Naive B cell (primary cell): Measurements from ENCODE around the gene RNASE8. TPM values are rescaled to one million over a fixed set of nuclear protein-coding genes. Genes with fewer than 3 reads are reported as not detected.

Experiments
- ATAC-seq, 2 donors: fragments of 150-1000 bp; cut with Tn5 transposase; 2 replicates each; pipeline ENCODE4 v1.10.0; 2021; ENCODE audit warnings: low read depth in 2 of 2, mild to moderate bottlenecking in 2 of 2, moderate library complexity in 2 of 2
- DNase-seq: peaks from one replicate; pipeline ENCODE4 v3.0.0; 2022
- H3K27ac Mint-ChIP-seq, 6 donors: one replicate each; pipeline ENCODE4 v1.8.0; 2020 to 2022; ENCODE audit warnings: mild to moderate bottlenecking in 6 of 6, mixed read lengths in 6 of 6, moderate library complexity in 5 of 6, inconsistent platforms in 2 of 6
- H3K27me3 Mint-ChIP-seq, 3 donors: one replicate each; pipeline ENCODE4 v1.8.0; 2021 to 2022; ENCODE audit warnings: mixed read lengths in 3 of 3, mild to moderate bottlenecking in 1 of 3
- H3K36me3 Mint-ChIP-seq, 2 donors: one replicate each; pipeline ENCODE4 v1.8.0; 2020 to 2022; ENCODE audit warnings: mixed read lengths in 2 of 2, inconsistent platforms in 1 of 2, mild to moderate bottlenecking in 1 of 2
- H3K4me1 Mint-ChIP-seq, 3 donors: one replicate each; pipeline ENCODE4 v1.8.0; 2020 to 2022; ENCODE audit warnings: mixed read lengths in 3 of 3, inconsistent platforms in 1 of 3, mild to moderate bottlenecking in 1 of 3, moderate library complexity in 1 of 3
- H3K4me3 Mint-ChIP-seq, 8 donors: one replicate each; pipeline ENCODE4 v1.8.0; 2020 to 2022; ENCODE audit warnings: mild to moderate bottlenecking in 8 of 8, mixed read lengths in 8 of 8, moderate library complexity in 8 of 8, inconsistent platforms in 2 of 8
- H3K9me3 Mint-ChIP-seq, 7 donors: one replicate each; pipeline ENCODE4 v1.8.0; 2020 to 2022; ENCODE audit warnings: mixed read lengths in 7 of 7, mild to moderate bottlenecking in 5 of 7, inconsistent platforms in 2 of 7, moderate library complexity in 1 of 7
- polyA plus RNA-seq, 6 donors: library from polyadenylated mRNA; unstranded; fragments of 300-500 nt; fragmentation: Illumina TruSeq; gene quantifications; one replicate each; pipeline ENCODE4 v1.2.3, GENCODE V29; 2021; ENCODE audit warnings: low read depth in 6 of 6

Gene RNASE8
- polyA plus RNA-seq, 6 donors from 2014 or later = not detected

DNA sequence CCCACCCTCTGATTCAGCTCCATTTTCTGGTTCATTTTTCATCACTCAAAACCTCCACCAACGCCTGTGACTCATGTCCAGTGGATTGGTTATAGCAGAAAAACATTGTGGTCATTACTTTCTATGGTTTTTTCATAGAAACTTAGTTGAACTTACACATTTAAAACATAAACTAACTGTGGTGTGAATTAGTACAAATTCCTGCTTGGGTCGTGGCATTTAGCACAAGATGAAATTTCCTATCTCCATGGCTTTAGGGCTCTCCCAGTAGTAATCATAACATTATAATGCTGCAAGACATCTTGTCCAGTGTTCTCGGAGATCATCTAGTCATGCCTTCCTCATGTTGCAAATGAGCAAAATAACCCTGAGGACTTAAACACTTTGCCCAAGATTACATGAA lies 8.3 kb upstream of the RNASE8 start:
- H3K4me3 Mint-ChIP-seq = no peak overlapping the region
- ATAC-seq (no peak), DNase-seq (no peak)
- H3K27me3 Mint-ChIP-seq = peaks cover 21 to 26% (median 25%) of the 10 kb centered on the region in 3 donors
- no peaks in the 10 kb centered on the region for H3K4me1 Mint-ChIP-seq
- no peaks in the 10 kb centered on the region for H3K9me3 Mint-ChIP-seq
- H3K36me3 Mint-ChIP-seq = no peaks in the 10 kb centered on the region
- no peak overlapping the region for H3K27ac Mint-ChIP-seq

DNA sequence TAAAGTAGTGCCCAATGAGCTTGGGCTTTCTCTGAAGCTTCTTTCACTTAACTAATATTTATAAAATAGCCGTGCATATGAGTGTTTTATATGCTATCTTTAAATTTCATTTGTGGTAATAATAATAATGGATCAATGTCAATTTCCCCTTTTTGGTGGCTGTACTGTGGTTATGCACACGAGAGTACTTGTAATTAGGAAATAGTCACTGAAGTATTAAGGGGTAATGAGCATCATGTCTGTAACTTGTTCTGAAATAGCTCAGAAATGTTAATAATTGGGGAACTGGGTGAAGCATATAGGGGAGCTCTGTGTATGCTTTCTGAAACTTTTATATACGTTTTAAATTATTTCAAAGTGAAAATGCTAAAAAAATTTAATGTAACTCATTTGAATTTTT lies 7.0 kb upstream of the RNASE8 start:
- no peak for DNase-seq
- Mint-ChIP-seq H3K36me3 (no peaks in the 10 kb centered on the region), H3K27ac (no peak overlapping the region), H3K9me3 (no peaks in the 10 kb centered on the region), H3K4me3 (no peak overlapping the region), H3K27me3 (peaks cover 10 to 14% (median 13%) of the 10 kb centered on the region in 3 donors), H3K4me1 (no peaks in the 10 kb centered on the region)
- no peak for ATAC-seq

DNA sequence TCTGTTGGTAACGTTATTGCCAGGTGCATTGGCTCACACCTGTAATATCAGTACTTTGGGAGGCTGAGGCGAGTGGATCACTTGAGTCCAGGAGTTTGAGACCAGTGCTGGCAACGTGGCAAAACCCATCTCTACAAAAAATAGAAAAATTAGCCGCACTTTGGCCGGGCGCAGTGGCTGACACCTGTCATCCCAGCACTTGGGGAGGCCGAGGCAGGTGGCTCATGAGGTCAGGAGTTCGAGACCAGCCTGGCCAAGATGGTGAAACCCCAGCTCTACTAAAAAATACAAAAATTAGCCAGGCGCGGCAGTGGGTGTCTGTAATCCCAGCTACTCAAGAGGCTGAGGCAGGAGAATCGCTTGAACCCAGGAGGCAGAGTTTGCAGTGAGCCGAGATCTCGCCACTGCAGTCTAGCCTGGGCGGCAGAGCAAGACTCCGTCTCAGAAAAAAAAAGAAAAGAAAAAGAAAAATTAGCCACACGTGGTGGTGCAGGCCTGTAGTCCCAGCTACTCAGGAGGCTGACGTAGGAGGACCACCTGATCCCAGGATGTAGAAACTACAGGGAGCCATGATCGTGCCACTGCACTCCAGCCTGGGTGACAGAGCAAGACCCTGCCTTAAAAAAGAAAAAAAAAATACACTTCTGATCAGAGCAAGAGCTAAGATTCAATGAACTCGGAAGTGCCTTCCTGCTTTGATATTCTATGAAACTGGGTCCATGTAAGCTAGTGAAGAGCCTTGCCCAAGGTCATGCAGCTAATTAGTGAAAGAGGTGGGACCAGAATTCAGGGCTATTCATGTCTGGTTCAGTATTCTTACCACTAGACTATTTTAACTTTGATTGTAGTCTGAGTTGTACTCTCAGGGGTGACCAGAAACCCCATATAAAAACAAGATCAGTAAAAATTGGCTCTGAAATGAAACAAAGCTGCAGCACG lies 4.2 kb upstream of the RNASE8 start:
- Mint-ChIP-seq H3K27ac (peak overlapping the region in 1 of 6 donors; percentile 7), H3K4me1 (no peaks in the 10 kb centered on the region), H3K27me3 (peaks cover 8 to 13% (median 12%) of the 10 kb centered on the region in 3 donors)

DNA sequence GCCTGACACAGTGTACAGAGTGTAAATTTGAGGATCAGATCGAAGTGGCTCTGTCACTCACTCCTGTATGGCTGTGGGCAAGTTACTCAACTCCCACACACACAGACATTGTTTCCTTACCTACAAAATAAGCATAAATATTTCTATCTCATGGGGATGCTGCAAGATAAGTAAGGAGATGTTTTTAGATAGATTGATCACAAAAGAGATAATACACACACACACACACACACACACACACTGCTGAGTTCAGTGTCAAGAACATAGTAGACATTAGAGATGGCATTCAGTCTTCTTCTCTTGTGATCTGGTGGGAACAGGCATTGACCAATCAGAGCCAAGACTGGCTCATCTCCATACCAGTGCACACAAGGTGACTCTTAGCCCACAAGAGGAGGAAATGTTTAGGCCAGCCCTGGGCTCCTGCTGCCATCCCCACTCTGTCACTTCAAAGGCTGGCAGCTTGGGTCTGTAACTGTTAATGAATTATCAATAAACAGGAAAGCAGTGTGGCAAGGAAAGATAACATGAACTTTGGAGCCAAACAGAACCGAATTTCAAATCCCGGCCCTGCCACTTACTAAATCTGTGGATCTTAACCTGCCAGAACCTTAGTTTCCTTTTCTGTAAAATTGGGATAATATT lies 3.4 kb upstream of the RNASE8 start:
- Mint-ChIP-seq H3K4me1 (no peaks in the 10 kb centered on the region), H3K27ac (peak overlapping the region in 1 of 6 donors; percentile 7), H3K9me3 (no peaks in the 10 kb centered on the region), H3K36me3 (no peaks in the 10 kb centered on the region), H3K4me3 (no peak overlapping the region), H3K27me3 (peaks cover 8 to 14% (median 10%) of the 10 kb centered on the region in 3 donors)
- no peak for DNase-seq
- ATAC-seq = no peak

More for the DNA sequence above, 4.2 kb upstream of the RNASE8 start:
- no peak for ATAC-seq
- Mint-ChIP-seq H3K9me3 (no peaks in the 10 kb centered on the region), H3K36me3 (no peaks in the 10 kb centered on the region), H3K4me3 (no peak overlapping the region)
- DNase-seq = no peak

DNA sequence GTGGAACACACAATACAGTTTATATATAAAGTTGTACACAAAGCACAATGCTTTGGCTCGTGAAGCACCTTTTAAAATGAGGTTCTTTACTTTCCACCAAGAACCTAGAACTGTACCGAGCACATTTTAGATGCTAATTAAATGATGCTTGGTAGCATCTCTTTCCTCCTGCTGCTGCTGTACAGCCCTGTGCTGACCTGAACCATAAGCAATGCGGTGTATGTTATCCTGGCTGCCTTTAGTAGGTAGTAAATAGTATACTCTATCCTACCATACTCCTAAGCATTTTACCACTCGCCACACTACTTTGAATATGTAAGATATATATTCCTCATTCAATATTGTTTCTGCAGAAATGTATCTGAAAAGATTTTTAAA lies 2.9 kb upstream of the RNASE8 start:
- Mint-ChIP-seq H3K4me3 (no peak overlapping the region), H3K9me3 (no peaks in the 10 kb centered on the region), H3K4me1 (no peaks in the 10 kb centered on the region), H3K27ac (no peak overlapping the region), H3K27me3 (peaks cover 11 to 18% (median 13%) of the 10 kb centered on the region in 3 donors), H3K36me3 (no peaks in the 10 kb centered on the region)
- DNase-seq (no peak), ATAC-seq (no peak)

DNA sequence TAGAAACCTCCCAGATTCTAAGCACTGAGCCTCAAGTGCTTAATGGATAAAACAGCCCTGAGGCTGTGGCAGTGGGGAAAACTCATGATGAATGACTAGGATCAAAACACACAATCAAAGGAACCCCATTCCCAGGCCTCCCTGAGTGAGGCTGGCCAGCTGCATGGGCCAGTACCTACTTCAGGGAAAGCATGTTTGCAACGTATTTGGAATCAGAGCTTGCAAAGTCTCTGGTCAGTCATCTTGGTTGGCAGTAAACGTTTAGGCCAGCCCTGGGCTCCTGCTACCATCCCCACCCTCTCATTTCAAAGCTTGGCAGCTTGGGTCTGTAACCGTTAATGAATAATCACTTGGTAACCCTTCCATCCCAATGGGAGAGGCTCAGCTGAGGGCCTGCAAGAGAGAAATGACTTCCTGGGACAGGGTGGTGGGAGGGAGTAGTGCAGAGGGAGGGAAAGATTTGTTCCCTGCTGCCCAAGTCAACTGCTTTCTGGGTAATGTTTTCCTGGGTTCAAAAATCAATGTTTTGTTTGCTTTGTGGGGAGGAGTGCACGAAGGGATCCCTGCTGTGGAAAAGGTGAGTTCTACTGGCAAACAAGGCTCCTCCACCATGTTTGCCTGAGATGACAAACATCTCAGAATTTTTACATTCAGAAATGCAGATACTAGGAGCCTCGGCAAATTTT lies 2.0 kb upstream of the RNASE8 start:
- no peaks in the 10 kb centered on the region for H3K9me3 Mint-ChIP-seq
- H3K36me3 Mint-ChIP-seq = no peaks in the 10 kb centered on the region
- ATAC-seq (no peak), DNase-seq (no peak)
- no peak overlapping the region for H3K27ac Mint-ChIP-seq
- peaks cover 13 to 26% (median 21%) of the 10 kb centered on the region in 3 donors for H3K27me3 Mint-ChIP-seq
- no peaks in the 10 kb centered on the region for H3K4me1 Mint-ChIP-seq
- no peak overlapping the region for H3K4me3 Mint-ChIP-seq

DNA sequence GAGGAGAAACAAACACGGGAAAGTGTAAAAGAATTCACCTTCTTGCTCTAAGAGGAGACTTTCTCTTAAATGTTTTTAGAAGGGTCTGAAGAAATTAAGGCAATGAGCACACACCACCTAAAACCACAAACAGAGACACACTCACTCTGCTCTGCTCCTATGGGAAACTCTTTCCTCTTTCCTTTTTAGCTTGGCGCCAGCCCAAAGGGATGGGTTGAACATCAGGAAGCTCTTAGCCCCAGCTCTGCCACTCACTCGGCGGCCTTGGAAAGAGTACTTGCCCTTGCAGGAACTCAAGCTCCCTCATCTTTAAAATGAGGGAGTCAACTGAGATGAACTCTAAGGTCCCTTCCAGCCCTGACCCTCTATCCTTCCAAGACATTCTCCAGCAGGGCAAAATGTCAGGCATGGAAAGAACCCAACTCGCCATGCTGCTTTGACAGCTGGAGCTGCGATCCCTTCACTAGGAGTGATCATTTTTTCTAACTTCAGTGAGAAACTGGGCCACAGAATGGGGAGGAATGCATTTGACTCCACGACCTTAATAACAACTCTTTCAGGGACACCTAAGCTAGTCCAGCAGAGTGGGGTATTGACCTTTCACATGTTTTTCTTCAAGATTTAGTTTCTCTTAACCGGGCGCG lies 980 bp upstream of the RNASE8 start:
- peaks cover 14 to 34% (median 28%) of the 10 kb centered on the region in 3 donors for H3K27me3 Mint-ChIP-seq
- H3K27ac Mint-ChIP-seq = no peak overlapping the region
- no peaks in the 10 kb centered on the region for H3K36me3 Mint-ChIP-seq
- no peak for DNase-seq
- H3K9me3 Mint-ChIP-seq = no peaks in the 10 kb centered on the region
- no peak overlapping the region for H3K4me3 Mint-ChIP-seq
- ATAC-seq = no peak
- H3K4me1 Mint-ChIP-seq = no peaks in the 10 kb centered on the region

DNA sequence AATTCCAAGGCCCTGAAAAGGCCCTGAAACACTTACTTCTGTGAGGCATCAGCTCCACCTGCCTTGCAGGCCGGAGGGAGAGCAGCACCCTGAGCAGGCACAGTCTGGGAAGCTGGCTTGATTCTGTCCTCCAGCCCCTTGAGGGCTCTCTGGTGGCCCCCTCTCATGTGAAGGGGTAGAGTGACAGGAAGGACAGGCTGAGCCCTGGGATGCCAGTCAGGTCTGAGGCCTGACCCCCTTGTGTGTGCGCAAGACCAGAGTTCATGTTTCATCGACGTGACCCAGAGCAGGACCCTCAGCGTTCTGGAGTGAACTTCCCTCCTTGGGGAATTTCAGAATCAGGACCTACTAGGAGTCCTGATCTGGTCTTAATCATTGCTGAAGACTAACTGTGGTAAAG lies 1.3 kb downstream of the RNASE8 start:
- no peaks in the 10 kb centered on the region for H3K4me1 Mint-ChIP-seq
- H3K9me3 Mint-ChIP-seq = no peaks in the 10 kb centered on the region
- H3K27ac Mint-ChIP-seq = no peak overlapping the region
- DNase-seq = no peak
- H3K36me3 Mint-ChIP-seq = no peaks in the 10 kb centered on the region
- H3K4me3 Mint-ChIP-seq = no peak overlapping the region
- ATAC-seq = no peak
- H3K27me3 Mint-ChIP-seq = peaks cover 20 to 33% (median 28%) of the 10 kb centered on the region in 3 donors

DNA sequence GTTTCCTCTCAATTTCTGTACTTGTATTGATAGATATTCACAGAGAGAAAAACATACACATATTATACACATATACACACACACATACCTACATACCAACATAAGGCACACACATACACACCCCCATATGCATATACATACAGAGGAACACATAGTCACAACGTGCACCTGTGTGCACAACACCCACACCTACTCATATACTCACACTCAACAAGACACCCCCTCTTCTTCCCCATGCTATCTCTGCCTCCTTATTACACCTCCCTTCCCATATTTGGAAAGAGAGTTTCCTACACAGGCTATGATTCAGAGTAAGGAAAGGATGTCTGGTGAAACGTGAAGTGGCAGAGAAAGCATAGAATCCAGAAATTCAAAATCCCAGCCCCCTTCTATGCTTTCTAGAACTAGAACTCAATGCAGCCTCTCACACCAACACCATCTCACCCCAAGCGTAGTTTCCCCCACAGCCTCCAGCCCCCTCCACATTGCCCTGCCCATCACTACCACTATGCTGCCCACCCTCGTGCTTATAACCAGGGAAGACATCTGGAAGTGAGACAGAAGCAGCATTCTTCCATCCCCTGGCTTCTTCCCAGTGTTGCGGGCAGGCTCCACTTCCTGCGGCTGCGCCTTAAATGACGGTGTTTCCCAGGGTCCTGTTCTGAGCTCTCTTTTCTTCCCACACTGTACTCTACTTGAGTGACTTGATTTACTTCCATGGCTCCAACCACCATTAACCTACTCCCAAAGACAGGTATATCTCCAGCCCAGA lies 2.4 kb downstream of the RNASE8 start:
- H3K27me3 Mint-ChIP-seq = peaks cover 20 to 34% (median 28%) of the 10 kb centered on the region in 3 donors
- no peak for ATAC-seq
- H3K4me1 Mint-ChIP-seq = no peaks in the 10 kb centered on the region
- no peaks in the 10 kb centered on the region for H3K36me3 Mint-ChIP-seq
- H3K27ac Mint-ChIP-seq = peak overlapping the region in 1 of 6 donors; percentile 13
- H3K9me3 Mint-ChIP-seq = no peaks in the 10 kb centered on the region
- DNase-seq = no peak
- no peak overlapping the region for H3K4me3 Mint-ChIP-seq

DNA sequence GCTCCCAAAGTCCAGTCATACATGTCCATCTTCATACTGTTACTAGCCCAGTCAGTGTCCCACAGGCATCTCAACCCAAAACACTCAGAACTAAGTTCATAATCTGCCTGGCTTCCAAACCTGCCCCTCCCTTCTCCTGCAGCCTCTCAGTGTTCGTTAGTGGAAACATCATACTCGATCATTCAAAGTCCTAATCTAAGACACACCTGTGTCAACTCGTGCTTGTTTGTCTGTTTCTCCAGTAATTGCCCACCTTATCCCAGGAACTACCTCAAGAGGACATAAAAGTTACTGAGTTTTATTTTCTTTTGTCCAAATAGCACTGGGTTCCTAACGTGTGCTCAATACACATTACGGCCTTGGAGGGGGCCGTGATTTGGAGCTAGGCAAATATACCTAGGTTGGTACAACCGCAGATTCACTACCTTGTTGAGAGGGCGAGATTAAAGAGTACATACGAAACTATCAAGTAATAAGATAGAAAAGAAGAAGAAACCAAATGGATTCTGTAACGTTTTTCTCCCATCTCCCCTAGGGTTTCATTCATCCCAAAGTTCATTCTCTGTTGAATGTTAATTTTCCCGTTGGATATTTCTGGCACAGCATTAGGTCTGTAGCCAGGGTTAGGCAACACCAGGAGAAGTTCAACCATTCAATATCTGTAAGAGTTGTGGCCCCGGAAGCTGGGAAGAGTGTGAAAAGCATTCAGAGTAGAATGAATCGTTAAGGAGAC lies 3.2 kb downstream of the RNASE8 start:
- Mint-ChIP-seq H3K27ac (no peak overlapping the region), H3K27me3 (peaks cover 20 to 41% (median 35%) of the 10 kb centered on the region in 3 donors), H3K4me1 (no peaks in the 10 kb centered on the region)

DNA sequence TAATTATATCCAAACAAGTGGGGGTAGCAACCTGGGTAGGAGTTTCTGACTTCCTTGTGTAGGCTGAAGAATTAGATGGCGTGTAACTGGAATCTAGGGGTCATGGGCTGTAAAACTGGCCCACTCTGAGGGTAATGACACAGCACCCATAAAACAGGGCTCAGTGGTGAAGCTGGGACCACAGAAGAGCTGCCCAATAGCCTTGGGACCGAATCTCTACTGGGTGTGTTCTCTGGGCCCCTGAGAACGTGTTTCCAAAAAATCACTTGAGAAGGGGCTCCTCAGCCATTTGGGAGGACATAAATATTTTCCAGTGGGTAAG lies 3.7 kb downstream of the RNASE8 start:
- no peaks in the 10 kb centered on the region for H3K9me3 Mint-ChIP-seq
- H3K36me3 Mint-ChIP-seq = no peaks in the 10 kb centered on the region
- no peak overlapping the region for H3K27ac Mint-ChIP-seq
- no peak overlapping the region for H3K4me3 Mint-ChIP-seq
- no peaks in the 10 kb centered on the region for H3K4me1 Mint-ChIP-seq
- H3K27me3 Mint-ChIP-seq = peaks cover 20 to 47% (median 40%) of the 10 kb centered on the region in 3 donors
- DNase-seq (no peak), ATAC-seq (no peak)

More for the DNA sequence above, 3.2 kb downstream of the RNASE8 start:
- H3K4me3 Mint-ChIP-seq = no peak overlapping the region
- no peaks in the 10 kb centered on the region for H3K36me3 Mint-ChIP-seq
- H3K9me3 Mint-ChIP-seq = no peaks in the 10 kb centered on the region
- ATAC-seq (no peak), DNase-seq (no peak)

DNA sequence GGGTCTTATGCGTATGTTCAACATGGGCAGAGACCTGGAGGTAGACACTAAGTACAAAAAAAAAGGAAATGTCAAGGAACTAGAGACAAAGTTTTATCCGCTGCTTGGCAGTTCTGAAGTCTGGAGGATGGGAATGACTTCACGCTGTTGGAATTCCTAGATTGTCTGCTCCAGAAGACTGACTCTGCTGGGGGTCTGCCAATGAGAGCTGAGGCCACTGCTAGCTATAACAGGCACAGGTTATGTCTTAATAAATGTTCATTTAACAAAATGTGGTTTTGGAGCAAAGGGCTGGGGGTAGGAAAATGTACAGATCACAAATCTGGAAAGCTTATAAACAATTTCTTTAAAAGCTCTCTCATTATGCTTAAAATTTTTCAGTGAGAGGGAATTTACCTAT lies 5.9 kb downstream of the RNASE8 start:
- Mint-ChIP-seq H3K27ac (no peak overlapping the region), H3K27me3 (peaks cover 22 to 52% (median 42%) of the 10 kb centered on the region in 3 donors)

More for the DNA sequence above, 5.9 kb downstream of the RNASE8 start:
- ATAC-seq = no peak
- DNase-seq = no peak
- Mint-ChIP-seq H3K9me3 (no peaks in the 10 kb centered on the region), H3K4me3 (no peak overlapping the region), H3K4me1 (peaks cover under 1 to 4% (median 2%) of the 10 kb centered on the region in 3 donors), H3K36me3 (no peaks in the 10 kb centered on the region)
